NCI-H2196 (cell line): Measurements from ENCODE around the gene TMEM259.

Experiments used
- DNase-seq: peaks from one replicate; lab custom pipeline; 2025; ENCODE audit not compliant: unreplicated experiment; lab: John Stamatoyannopoulos, UW

The TMEM259 gene

DNA sequence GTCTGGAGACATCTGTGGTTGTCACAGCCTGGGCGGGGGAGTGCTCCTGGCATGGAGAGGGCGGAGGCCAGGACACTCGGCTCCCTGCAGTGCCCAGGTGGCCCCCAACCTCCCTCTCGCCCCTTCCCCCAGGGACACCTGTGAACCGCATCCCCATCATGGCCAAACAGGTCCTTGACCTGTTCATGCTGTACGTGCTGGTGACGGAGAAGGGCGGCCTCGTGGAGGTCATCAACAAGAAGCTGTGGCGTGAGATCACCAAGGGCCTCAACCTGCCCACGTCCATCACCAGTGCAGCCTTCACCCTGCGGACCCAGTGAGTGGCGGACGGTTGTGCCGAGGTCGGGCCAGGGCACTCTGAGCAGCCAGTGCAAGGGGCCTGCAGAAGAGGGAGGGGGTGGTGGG lies 56.8 kb downstream of the TMEM259 start:
- DNase-seq = no peak

DNA sequence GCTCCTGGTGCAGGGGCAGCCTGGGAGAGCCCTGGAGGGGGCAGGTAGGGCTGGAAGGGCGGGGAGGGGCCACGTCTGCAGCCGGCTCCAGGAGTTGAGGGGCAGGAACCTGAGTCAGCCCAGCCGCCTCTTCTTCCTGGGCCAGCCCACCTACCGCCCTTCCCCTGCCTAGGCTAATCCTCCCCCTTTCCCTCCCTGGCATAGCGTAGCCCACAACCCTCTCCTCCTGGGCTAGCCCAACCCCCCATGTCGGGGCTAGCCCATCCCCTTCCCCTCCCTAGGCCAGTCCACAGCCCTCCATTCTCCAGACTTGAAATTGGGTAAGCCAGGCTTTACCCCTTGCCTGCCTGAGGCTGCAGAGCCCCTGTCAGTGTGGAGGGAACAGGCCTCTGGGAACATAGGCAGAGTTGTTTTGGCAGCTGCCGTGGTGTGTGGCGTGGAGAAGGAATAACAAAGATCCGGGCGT lies 57.4 kb downstream of the TMEM259 start:
- DNase-seq = no peak

- no peak for DNase-seq
These were observed 58.1 kb downstream of the TMEM259 start for GRCh38 chr19:962683-963400.

- DNase-seq = no peak
These were observed 58.9 kb downstream of the TMEM259 start for GRCh38 chr19:961866-962620.

DNA sequence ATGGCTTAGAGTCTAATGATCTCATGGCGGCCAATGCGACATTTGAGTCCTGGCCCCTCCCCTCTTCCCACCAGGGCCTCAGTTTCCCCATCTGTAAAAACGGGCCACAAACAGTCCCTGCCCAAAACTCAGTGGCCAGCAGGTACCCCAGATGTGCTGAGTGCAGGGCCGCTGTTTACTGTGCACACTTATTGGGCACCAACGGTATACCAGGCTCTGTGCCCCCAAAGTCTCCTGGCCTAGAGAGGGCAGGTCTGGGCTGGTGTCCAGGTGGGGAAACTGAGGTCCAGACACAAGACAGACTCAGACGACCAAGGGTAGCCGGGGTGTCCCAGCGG lies 60.4 kb downstream of the TMEM259 start:
- DNase-seq = no peak

DNA sequence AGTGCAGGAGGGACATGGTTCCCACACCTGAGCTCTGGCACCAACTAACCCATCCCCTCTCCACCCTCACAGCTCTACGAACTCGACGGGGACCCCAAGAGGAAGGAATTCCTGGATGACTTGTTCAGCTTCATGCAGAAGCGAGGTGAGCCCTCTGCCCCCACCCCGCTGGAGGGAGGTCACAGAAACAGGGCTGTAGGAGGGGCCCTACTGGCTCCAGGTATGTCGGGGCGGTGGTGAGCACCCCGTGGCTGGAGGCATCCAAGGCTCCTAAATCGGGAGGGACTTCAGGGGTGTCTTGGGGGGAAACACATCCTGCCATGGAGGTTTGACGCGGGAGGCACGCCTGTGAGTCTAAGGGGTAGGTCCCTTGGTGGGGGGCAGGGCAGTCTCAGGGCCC lies 60.9 kb downstream of the TMEM259 start:
- DNase-seq = no peak
